A549 (cell line): ENCODE data around the gene OPCML. TPM values are rescaled to one million over a fixed set of nuclear protein-coding genes. Genes with fewer than 3 reads are reported as not detected.

Experiments used
- ATAC-seq, 2 experiments: fragments of 200-7000 bp in 1 of 2; fragments of >200 bp in 1 of 2; cut with Nextera tagmentation in 1 of 2; cut with Tn5 transposase in 1 of 2; 3 replicates each; pipeline versions ENCODE4 v1.8.0 to v1.9.1; 2018 to 2020; ENCODE audit warnings: mild to moderate bottlenecking in 1 of 2, moderate library complexity in 1 of 2
- CTCF ChIA-PET: fragments of 300-600 bp; sonication (Branson Sonifier 250); formaldehyde crosslinking; extraction: SDS; loops from one replicate; lab custom pipeline; 2021; ENCODE audit warnings: antibody characterized with exemption, inconsistent platforms; lab: Yijun Ruan, JAX
- POLR2A ChIA-PET: fragments of 350-600 bp; formaldehyde crosslinking; extraction: SDS; loops from one replicate; lab custom pipeline; 2021; ENCODE audit warnings: antibody characterized with exemption, inconsistent platforms; lab: Yijun Ruan, JAX
- DNase-seq, 2 experiments: peaks; one replicate each; pipeline versions ENCODE4 v3.0.0 to v3.0.0-alpha.2; 2011 to 2016; ENCODE audit warnings: low read depth in 1 of 2, low spot score in 1 of 2
- FAIRE-seq: peaks from 2 replicates; lab custom pipeline; 2011; peaks lifted over from hg19 to GRCh38; lab: Jason Lieb, UNC
- H3K27ac ChIP-seq, 2 experiments: fragments of >200 bp; sonication (Bioruptor Twin); formaldehyde crosslinking; 3 replicates each; pipeline ENCODE4 v1.5.1; 2016 to 2017
- H3K4me1 ChIP-seq: fragments of >200 bp; sonication (Bioruptor Twin); formaldehyde crosslinking; 3 replicates; pipeline ENCODE4 v1.6.1; 2016
- H3K4me2 ChIP-seq: fragments of >200 bp; sonication (Bioruptor Twin); formaldehyde crosslinking; 3 replicates; pipeline ENCODE4 v1.6.1; 2016
- H3K4me3 ChIP-seq: fragments of >200 bp; sonication (Bioruptor Twin); formaldehyde crosslinking; 3 replicates; pipeline ENCODE4 v1.5.1; 2016
- H3K9me3 ChIP-seq: fragments of >200 bp; sonication (Bioruptor Twin); formaldehyde crosslinking; 3 replicates; pipeline ENCODE4 v1.6.1; 2016
- CEBPB ChIP-seq, 2 experiments: fragments of >200 bp in 1 of 2; sonication (Bioruptor Twin) in 1 of 2; formaldehyde crosslinking in 1 of 2; IDR thresholded peaks; 2 replicates each; pipeline ENCODE4 v1.6.1; 2012 to 2016
- CHD2 ChIP-seq: fragments of 150-350 bp; IDR thresholded peaks from 2 replicates; pipeline ENCODE4 v1.6.1; 2014; ENCODE audit warnings: low read length; ENCODE audit not compliant: partially characterized antibody
- EHF ChIP-seq: fragments of 250-450 bp; sonication (Bioruptor Pico); IDR thresholded peaks from 2 replicates; pipeline ENCODE4 v1.5.0; 2020; ENCODE audit warnings: mild to moderate bottlenecking
- FOSL2 ChIP-seq, 2 experiments: fragments of 450-650 bp in 1 of 2; fragments of >200 bp in 1 of 2; sonication (Bioruptor Twin) in 1 of 2; formaldehyde crosslinking; IDR thresholded peaks; 2 replicates each; pipeline versions ENCODE4 v1.5.0 to v1.6.1; 2016 to 2020; ENCODE audit warnings: mild to moderate bottlenecking in 1 of 2, moderate library complexity in 1 of 2
- FOXS1 ChIP-seq: fragments of 250-450 bp; sonication (Bioruptor Pico); IDR thresholded peaks from 2 replicates; pipeline ENCODE4 v1.5.0; 2020; ENCODE audit warnings: mild to moderate bottlenecking, moderate library complexity
- GATA3 ChIP-seq: IDR thresholded peaks from 2 replicates; pipeline ENCODE4 v1.6.1; 2012; ENCODE audit warnings: borderline replicate concordance
- HES2 ChIP-seq: fragments of >200 bp; sonication (Bioruptor Twin); formaldehyde crosslinking; IDR thresholded peaks from 2 replicates; pipeline ENCODE4 v1.6.1; 2016
- HMGXB4 ChIP-seq: fragments of 250-450 bp; sonication (Bioruptor Pico); IDR thresholded peaks from 2 replicates; pipeline ENCODE4 v1.5.0; 2021; ENCODE audit warnings: mild to moderate bottlenecking, moderate library complexity, borderline replicate concordance
- HOXB13 ChIP-seq: fragments of 250-450 bp; sonication (Bioruptor Pico); IDR thresholded peaks from 2 replicates; pipeline ENCODE4 v1.5.0; 2020; ENCODE audit warnings: low read depth, mild to moderate bottlenecking, moderate library complexity
- HOXB5 ChIP-seq: fragments of 250-450 bp; sonication (Bioruptor Pico); IDR thresholded peaks from 2 replicates; pipeline ENCODE4 v1.5.0; 2020; ENCODE audit warnings: mild to moderate bottlenecking, moderate library complexity
- JUN ChIP-seq, 2 experiments: fragments of >200 bp; sonication (Bioruptor Twin); formaldehyde crosslinking; IDR thresholded peaks; 2 replicates in 1 of 2; 3 replicates in 1 of 2; pipeline ENCODE4 v1.6.1; 2016 to 2017
- KDM1A ChIP-seq: fragments of 200-600 bp; sonication (generic); IDR thresholded peaks from 2 replicates; pipeline ENCODE4 v1.6.1; 2016; ENCODE audit warnings: low read depth, mild to moderate bottlenecking
- MAX ChIP-seq: IDR thresholded peaks from 2 replicates; pipeline ENCODE4 v1.6.1; 2012
- NFE2L2 ChIP-seq: fragments of 150-350 bp; conservative IDR thresholded peaks from 2 replicates; pipeline ENCODE4 v1.6.1; 2014; ENCODE audit warnings: low read length
- PBX3 ChIP-seq: IDR thresholded peaks from 2 replicates; pipeline ENCODE4 v1.6.1; 2012
- PHF8 ChIP-seq: fragments of 200-600 bp; sonication (generic); IDR thresholded peaks from 2 replicates; pipeline ENCODE4 v1.6.1; 2016; ENCODE audit warnings: low read depth, mild to moderate bottlenecking, antibody characterized with exemption, moderate library complexity, borderline replicate concordance
- RARB ChIP-seq: fragments of 250-450 bp; sonication (Bioruptor Pico); IDR thresholded peaks from 2 replicates; pipeline ENCODE4 v1.8.0; 2021; ENCODE audit warnings: mild to moderate bottlenecking, moderate library complexity
- RNF2 ChIP-seq: fragments of 200-600 bp; sonication (generic); IDR thresholded peaks from 2 replicates; pipeline ENCODE4 v1.6.1; 2016; ENCODE audit warnings: low read depth, mild to moderate bottlenecking, antibody characterized with exemption, moderate library complexity, borderline replicate concordance
- TFCP2L1 ChIP-seq: fragments of 250-450 bp; sonication (Bioruptor Pico); IDR thresholded peaks from 2 replicates; pipeline ENCODE4 v1.5.0; 2021; ENCODE audit warnings: mild to moderate bottlenecking
- TP53 ChIP-seq: fragments of 250-450 bp; sonication (Bioruptor Pico); IDR thresholded peaks from 2 replicates; pipeline ENCODE4 v1.5.0; 2021; ENCODE audit warnings: mild to moderate bottlenecking, moderate library complexity
- USF2 ChIP-seq: fragments of 450-650 bp; IDR thresholded peaks from 2 replicates; pipeline ENCODE4 v1.6.1; 2014; ENCODE audit warnings: antibody characterized with exemption
- ZNF302 ChIP-seq: fragments of 250-450 bp; sonication (Bioruptor Pico); IDR thresholded peaks from 2 replicates; pipeline ENCODE4 v1.9.0; 2021; ENCODE audit warnings: inconsistent platforms, mild to moderate bottlenecking, moderate library complexity
- ZSCAN20 ChIP-seq: fragments of 250-450 bp; sonication (Bioruptor Pico); IDR thresholded peaks from 2 replicates; pipeline ENCODE4 v1.8.0; 2022; ENCODE audit warnings: mild to moderate bottlenecking, moderate library complexity
- WGBS: methylation state at CpG from one replicate; pipeline ENCODE4 v1.1.6; 2017; ENCODE audit errors: missing lambda C conversion rate; 5-methylcytosine and 5-hydroxymethylcytosine counted together
- polyA plus RNA-seq, 4 experiments: library from polyadenylated mRNA; depleted of rRNA in 3 of 4; stranded (reverse); fragments of >200 nt; fragmentation: RNase III in 1 of 4; extraction: RNeasy Plus Mini Kit Qiagen cat#74134 plus additional on column Dnase treatment in 1 of 4; gene quantifications; 2 replicates in 3 of 4; 3 replicates in 1 of 4; pipeline ENCODE4 v1.2.3, GENCODE V29; 2011 to 2017

The OPCML gene
- polyA plus RNA-seq, 2 of the 4 experiments (the other 2 are of a cell fraction) = not detected

- Histone ChIP-seq H3K27ac (no peak overlapping the region), H3K4me3 (no peak overlapping the region), H3K9me3 (no peaks in the 10 kb centered on the region), H3K4me1 (no peaks in the 10 kb centered on the region), H3K4me2 (no peak overlapping the region)
- ChIA-PET POLR2A (no interaction called here), CTCF (no interaction called here)
- DNase-seq (no peak), FAIRE-seq (no peak), ATAC-seq (no peak)
- WGBS = 0% methylated on average over 2 of the region's 2 CpGs
- TF ChIP-seq EHF (CRISPR knock-in tag) (no peak), CEBPB (IDR thresholded peaks at IDR 0.05) (no peak), CHD2 (no peak), JUN (IDR thresholded peaks at IDR 0.05) (no peak), HMGXB4 (no peak), HOXB13 (CRISPR knock-in tag) (no peak), KDM1A (no peak), TFCP2L1 (no peak), HES2 (no peak), FOSL2 (IDR thresholded peaks at IDR 0.05) (no peak), FOSL2 (CRISPR knock-in tag; IDR thresholded peaks at IDR 0.05) (no peak), MAX (no peak), FOXS1 (CRISPR knock-in tag) (no peak), HOXB5 (CRISPR knock-in tag) (no peak), RARB (no peak)
Measured at GRCh38 chr11:133515107-133515506, 17.2 kb downstream of the OPCML start.

- no peak for ATAC-seq
- CTCF ChIA-PET = interaction anchor here (0.7 kb wide), 1 partner anchor 10 kb away, joined by 3 read pairs; no protein-coding TSS in a partner anchor
- H3K27ac ChIP-seq = no peak overlapping the region
- WGBS = 0% methylated on average over 3 of the region's 3 CpGs
- no peak for TF ChIP-seq TP53 (CRISPR knock-in tag)
- no peak for TF ChIP-seq PBX3
- TF ChIP-seq USF2 = no peak
- no peak for TF ChIP-seq ZSCAN20
- TF ChIP-seq GATA3 = no peak
- TF ChIP-seq NFE2L2 = no peak
- TF ChIP-seq FOSL2 (IDR thresholded peaks at IDR 0.05) = no peak
- TF ChIP-seq FOSL2 (CRISPR knock-in tag; IDR thresholded peaks at IDR 0.05) = no peak
- TF ChIP-seq PHF8 = no peak
- TF ChIP-seq HOXB13 (CRISPR knock-in tag) = no peak
- no peak for TF ChIP-seq ZNF302 (CRISPR knock-in tag)
- TF ChIP-seq RNF2 = no peak
- TF ChIP-seq HMGXB4 = no peak
- TF ChIP-seq, all 56 proteins: peak for 0
- no peak for FAIRE-seq
- DNase-seq = no peak
- H3K4me3 ChIP-seq = no peak overlapping the region
- H3K4me1 ChIP-seq = no peaks in the 10 kb centered on the region
- POLR2A ChIA-PET = no interaction called here
- no peak overlapping the region for H3K4me2 ChIP-seq
- no peaks in the 10 kb centered on the region for H3K9me3 ChIP-seq
Measured at GRCh38 chr11:133509924-133510697, 22.2 kb downstream of the OPCML start.
